T-helper 2 cell treated with Interferon-gamma antibody and Interleukin-4, amounts not matched to agents 5 μg/mL and 100 μg/mL, for 36 hours (primary cell): ENCODE data around the gene CFDP1.

Experiments used
- DNase-seq: peaks from one replicate; pipeline ENCODE4 v3.0.0; 2021; ENCODE audit warnings: low spot score
- H3K27ac Mint-ChIP-seq: one replicate; pipeline ENCODE4 v1.8.0; 2021; ENCODE audit warnings: mild to moderate bottlenecking, mixed read lengths
- H3K27me3 Mint-ChIP-seq: one replicate; pipeline ENCODE4 v1.8.0; 2021; ENCODE audit warnings: low read depth, mixed read lengths
- H3K36me3 Mint-ChIP-seq: one replicate; pipeline ENCODE4 v1.8.0; 2021; ENCODE audit warnings: low read depth, mixed read lengths
- H3K4me1 Mint-ChIP-seq: one replicate; pipeline ENCODE4 v1.8.0; 2021; ENCODE audit warnings: low read depth, mixed read lengths
- H3K4me3 Mint-ChIP-seq: one replicate; pipeline ENCODE4 v1.8.0; 2022; ENCODE audit warnings: mild to moderate bottlenecking, moderate library complexity, mixed read lengths
- H3K9me3 Mint-ChIP-seq: one replicate; pipeline ENCODE4 v1.8.0; 2021; ENCODE audit warnings: mixed read lengths

CFDP1 gene

DNA sequence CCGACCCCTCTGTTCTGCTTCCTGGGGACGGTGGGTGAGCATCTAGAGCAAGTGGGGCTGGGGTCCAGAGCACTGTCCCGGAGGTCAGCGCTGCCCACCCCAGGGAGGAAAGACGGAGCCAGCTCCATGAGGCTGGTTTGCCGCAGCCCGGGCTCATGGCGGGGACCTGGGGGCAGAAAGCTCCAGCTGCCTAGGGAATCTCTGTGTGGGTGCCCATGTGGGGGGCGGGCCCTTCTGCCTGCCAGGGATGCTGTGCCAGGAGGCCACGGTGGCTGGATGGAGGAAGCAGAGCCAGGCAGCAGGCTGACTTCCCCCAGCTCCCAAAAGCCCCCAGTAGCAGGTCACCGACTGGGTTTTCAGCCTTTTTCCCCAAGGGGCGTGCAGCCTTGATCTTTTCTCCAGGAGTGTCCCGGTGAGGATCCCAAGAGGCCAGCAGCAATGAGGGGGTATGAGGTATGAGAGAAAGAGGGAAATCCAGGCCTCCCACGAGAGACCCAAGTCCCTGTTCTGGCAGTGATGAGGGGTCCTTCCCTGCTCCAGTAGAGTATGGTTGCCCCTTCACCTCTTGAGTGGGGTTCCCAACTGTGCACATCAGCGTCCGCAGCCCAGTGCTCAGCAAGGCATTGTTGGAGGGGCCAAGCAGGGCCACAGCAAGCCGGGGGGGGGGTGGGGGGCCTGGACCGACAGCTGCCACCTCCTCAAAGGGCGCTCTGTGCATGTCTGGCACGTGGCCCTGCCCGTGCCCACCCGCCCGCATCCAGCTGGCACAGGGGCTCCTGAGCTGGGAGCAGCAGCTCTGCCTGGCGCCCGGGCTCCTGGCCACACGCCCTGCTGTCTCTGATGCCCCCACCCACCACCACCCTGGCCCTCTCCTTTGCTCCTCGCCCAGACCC lies 166.3 kb downstream of the CFDP1 start:
- Mint-ChIP-seq H3K36me3 (no peaks in the 10 kb centered on the region), H3K27me3 (peaks cover 39% of the 10 kb centered on the region), H3K27ac (no peak overlapping the region), H3K4me1 (no peaks in the 10 kb centered on the region), H3K9me3 (no peaks in the 10 kb centered on the region), H3K4me3 (peak overlapping the region; percentile 47)
- no peak for DNase-seq

DNA sequence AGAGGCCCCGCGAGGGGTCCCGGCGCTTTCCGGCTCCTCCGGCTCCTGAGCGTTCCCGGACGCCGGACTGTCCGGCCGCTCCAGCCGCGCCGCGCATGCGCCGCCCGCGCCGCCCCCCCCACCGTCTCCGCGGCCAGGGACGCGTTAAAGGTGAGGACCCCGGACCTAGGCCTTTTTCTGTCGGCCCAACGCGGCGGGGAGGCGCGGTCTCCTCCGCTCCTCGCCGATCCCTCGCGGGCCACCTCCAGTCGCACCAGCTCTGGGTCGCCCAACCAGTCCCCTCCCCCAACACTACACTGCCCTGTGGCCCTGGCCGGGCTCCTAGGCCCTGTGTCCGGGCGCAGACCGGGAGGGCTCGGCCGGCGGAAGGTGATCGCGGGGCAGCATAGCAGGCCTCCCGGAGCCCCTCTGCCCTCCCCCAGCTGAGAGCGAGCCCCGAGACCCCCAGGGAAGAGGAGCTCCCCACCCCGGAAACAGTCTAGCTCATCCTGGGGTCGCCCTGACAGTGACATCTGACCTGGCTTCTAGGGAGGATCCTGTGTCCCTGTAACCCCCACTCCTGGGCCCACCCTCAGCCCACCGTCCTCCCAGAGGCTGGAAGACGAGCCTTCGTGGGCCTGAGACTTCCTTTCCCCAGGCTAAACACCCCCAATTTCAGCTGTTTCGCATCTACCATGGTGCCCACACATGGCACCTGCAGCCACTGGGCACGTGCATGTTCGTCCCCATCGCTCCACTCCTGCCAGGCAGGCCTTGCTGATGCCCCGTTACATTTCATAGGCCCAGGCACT lies 167.2 kb downstream of the CFDP1 start:
- Mint-ChIP-seq H3K9me3 (no peaks in the 10 kb centered on the region), H3K36me3 (no peaks in the 10 kb centered on the region), H3K4me1 (no peaks in the 10 kb centered on the region), H3K27ac (no peak overlapping the region), H3K27me3 (peaks cover 35% of the 10 kb centered on the region), H3K4me3 (peak overlapping the region; percentile 47)
- DNase-seq, result no peak

DNA sequence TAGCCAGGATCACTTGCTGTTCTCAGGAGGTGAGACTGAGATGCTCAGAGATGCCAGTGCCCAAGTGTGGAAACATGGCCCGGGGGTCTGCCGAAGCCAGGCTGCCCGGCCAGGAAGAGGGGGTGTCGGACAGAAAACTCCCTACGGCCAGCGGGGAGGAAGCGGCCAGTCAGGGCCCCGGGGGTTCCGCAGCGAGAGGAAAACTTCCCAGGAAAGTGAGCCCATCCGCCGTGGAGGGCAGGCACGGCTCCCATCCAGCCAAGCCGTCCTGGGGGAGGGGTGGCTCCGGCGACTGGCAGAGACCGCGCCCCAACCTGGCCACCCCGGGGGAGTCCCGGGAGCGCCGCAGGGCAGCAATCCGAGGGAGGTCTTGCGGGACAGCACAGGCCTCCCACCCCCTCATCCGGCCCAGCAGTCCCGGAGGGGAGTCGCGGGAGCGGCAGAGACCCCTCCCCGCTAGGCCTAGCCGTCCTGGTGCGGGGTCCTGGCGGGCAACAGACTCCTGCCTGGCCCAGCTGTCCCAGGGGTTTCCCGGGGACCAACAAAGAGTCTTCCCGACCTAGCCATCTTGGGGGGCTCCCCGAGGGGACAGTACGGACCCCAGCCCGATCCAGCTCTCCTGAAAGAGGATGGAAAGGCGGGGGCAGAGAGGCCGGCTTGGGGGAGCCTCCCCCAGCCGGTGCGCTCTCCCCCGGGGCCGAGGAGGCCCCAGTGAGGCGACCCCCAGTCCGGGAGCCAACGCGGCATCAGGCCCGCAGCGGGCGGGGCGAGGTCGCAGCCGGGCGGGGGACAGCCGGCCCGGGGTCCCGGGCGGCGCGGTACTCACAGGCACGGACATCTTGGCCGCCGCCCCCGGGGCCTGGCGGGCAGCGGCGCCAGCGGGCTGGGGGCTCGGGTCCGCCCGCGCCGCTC lies 168.0 kb downstream of the CFDP1 start:
- Mint-ChIP-seq H3K36me3 (no peaks in the 10 kb centered on the region), H3K4me1 (no peaks in the 10 kb centered on the region), H3K27ac (no peak overlapping the region), H3K27me3 (peaks cover 39% of the 10 kb centered on the region), H3K4me3 (no peak overlapping the region), H3K9me3 (no peaks in the 10 kb centered on the region)
- DNase-seq, result no peak

DNA sequence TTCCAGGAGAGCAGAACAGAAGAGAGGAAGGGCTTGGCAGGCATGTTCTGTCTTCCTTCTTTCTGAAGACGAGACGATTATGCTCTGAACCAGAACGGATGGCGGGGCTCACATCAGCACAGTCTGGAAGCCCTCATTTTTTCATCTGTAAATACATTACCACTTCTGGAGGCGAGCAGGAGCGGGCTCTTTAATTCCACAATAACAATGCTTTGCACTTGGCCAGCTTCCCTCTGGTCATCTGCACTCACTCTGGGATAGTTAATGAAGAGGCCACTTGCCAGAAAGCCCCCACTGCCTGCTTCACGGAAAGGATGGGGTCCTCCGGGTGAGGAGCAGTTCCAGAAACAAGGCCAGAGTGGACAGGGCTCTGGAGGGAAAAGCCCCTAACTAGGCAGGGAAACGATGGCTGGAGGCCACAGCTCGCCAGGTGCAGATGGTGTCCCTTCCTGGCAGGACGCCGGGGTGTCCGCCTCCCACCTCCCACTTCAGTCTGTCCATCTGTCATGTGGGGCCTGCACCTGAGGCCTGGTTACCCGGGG lies 168.8 kb downstream of the CFDP1 start:
- no peak overlapping the region for H3K27ac Mint-ChIP-seq
- H3K36me3 Mint-ChIP-seq, result no peaks in the 10 kb centered on the region
- H3K4me3 Mint-ChIP-seq, result no peak overlapping the region
- no peaks in the 10 kb centered on the region for H3K4me1 Mint-ChIP-seq
- H3K27me3 Mint-ChIP-seq, result peaks cover 38% of the 10 kb centered on the region
- no peaks in the 10 kb centered on the region for H3K9me3 Mint-ChIP-seq
- DNase-seq, result no peak

DNA sequence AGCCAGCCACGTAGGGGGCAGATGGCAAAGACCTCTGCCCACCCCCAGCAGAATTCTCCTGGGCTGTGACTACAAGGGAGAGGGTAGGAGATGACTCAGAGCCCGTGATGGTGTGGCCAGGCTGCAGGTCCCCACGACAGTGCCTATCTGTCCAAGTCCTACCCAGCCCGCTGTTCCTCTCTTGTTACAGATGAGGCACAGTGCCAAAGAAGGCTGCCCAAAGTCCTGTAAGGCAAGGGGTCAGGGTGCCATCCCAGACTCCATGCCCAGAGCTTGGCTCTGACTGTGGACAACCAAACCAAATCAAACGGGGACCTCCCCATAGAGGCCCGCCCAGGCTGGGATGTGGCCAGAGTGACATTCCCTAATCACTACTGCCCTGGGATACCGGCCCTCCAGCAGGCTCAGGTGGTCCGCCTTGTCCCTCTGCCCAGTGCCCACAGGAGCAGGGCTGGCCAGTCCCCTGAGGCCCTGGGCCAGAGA lies 169.3 kb downstream of the CFDP1 start:
- H3K36me3 Mint-ChIP-seq, result no peaks in the 10 kb centered on the region
- H3K9me3 Mint-ChIP-seq, result no peaks in the 10 kb centered on the region
- H3K27ac Mint-ChIP-seq, result no peak overlapping the region
- no peak for DNase-seq
- peaks cover 39% of the 10 kb centered on the region for H3K27me3 Mint-ChIP-seq
- H3K4me3 Mint-ChIP-seq, result no peak overlapping the region
- H3K4me1 Mint-ChIP-seq, result no peaks in the 10 kb centered on the region

DNA sequence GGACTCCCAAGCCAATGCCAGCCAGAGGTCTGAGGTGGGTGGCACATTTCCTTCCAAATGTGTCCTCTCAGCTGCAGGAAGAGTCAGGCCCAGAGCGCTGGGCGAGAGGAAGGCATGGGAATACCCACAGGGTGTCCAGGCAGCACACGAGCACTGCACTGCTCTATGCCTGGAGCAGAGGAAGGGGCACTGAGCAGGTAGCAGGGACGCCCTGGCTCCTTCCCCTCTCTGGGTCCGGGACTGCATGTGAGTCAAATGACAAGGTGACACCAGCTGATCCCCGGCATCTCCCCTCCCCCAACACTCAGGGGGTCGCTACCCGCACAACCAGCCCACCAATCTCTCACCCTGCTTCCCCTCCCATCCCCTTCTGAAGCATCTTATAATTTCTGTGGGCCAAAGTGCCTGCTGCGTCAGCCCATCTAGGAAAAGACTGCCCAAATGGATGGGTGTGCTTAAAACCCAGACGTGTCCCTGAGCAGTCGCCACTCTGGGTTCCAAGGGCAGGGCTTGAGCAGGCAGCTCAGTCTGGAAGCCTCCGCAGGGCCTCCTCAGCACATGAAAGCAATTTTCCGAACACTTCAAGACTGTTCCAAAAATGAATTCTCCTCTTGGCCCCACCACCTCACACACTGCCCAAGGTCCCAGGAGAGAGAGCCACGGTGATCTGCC lies 169.9 kb downstream of the CFDP1 start:
- Mint-ChIP-seq H3K4me1 (no peaks in the 10 kb centered on the region), H3K4me3 (no peak overlapping the region), H3K27ac (no peak overlapping the region), H3K27me3 (peaks cover 39% of the 10 kb centered on the region), H3K9me3 (no peaks in the 10 kb centered on the region), H3K36me3 (no peaks in the 10 kb centered on the region)
- no peak for DNase-seq

DNA sequence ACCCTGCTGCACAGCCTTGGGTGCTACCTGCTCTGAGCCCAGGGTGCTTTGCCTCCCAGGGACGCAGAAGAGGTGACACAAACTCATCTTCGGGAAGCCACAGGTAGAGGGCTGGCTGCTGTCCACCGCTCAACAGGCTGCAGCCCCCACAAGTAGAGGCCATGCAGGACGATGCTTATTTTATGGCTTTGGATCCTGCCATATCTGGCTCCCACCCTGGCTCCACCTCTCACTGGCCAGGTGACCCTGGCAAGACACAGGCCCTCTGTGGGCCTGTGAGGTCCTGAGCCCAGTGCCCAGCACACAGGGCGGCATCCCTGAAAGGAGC lies 170.5 kb downstream of the CFDP1 start:
- Mint-ChIP-seq H3K27me3 (peaks cover 42% of the 10 kb centered on the region), H3K4me1 (no peaks in the 10 kb centered on the region), H3K4me3 (no peak overlapping the region), H3K9me3 (no peaks in the 10 kb centered on the region), H3K36me3 (no peaks in the 10 kb centered on the region), H3K27ac (no peak overlapping the region)
- DNase-seq, result no peak

DNA sequence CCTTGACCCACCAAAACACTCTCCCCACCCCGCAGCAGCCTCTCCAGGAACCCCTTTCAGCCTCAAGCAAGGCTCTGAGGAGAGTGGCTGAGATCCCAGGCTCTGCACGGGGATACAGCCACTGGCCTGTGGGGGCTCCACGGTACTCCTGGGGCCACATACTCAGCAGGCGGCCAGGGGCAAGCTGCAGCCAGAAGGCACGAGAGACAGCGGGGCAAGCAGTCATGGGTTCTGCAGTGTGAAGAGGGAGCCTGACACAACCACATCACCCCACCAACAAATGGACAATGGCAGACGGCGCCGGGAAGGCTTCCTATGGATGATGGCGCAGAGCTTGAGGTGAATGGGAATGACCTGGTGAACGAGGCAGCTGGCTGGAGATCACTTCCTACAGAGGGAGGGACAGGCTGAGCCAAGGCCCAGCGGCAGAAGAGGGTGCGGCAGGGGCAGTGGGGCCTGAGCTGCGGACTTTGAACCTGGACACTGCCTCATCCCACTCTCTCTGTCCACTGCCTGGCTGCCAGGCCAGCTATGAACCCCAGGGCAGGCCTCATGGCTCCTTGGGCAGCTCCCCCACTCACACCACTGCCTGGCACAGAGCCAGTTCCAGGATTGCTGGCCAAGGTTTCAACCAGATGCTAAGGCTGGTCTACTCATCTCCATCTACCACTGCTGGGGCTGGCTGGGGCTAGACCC lies 171.1 kb downstream of the CFDP1 start:
- H3K4me3 Mint-ChIP-seq, result no peak overlapping the region
- no peak overlapping the region for H3K27ac Mint-ChIP-seq
- H3K4me1 Mint-ChIP-seq, result no peaks in the 10 kb centered on the region
- H3K36me3 Mint-ChIP-seq, result no peaks in the 10 kb centered on the region
- DNase-seq, result no peak
- no peaks in the 10 kb centered on the region for H3K9me3 Mint-ChIP-seq
- H3K27me3 Mint-ChIP-seq, result peaks cover 40% of the 10 kb centered on the region

DNA sequence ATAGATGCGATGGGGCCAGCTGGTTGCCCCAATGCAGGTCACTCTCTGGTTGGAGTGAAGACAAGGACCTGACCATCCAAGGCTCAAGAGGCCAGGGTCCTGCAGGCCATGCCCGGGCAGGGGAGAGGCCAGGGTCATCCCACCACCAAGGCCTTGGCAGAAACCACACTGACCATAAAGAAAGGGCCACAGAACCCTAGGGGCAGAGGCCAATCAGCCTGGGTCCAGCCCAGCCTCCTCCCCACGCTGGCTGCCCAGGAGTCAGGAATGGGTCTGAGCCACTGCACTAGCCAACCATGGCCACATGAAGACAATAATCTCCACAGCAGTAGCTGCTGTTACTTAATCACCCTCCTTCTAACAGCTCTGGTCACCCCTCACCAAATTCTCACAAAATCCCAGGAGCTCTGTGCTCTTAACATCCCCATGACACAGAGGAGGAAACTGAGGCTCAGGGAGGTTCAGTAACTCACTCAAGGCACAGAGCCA lies 171.7 kb downstream of the CFDP1 start:
- no peaks in the 10 kb centered on the region for H3K36me3 Mint-ChIP-seq
- no peak overlapping the region for H3K27ac Mint-ChIP-seq
- H3K4me3 Mint-ChIP-seq, result no peak overlapping the region
- DNase-seq, result no peak
- no peaks in the 10 kb centered on the region for H3K9me3 Mint-ChIP-seq
- peaks cover 40% of the 10 kb centered on the region for H3K27me3 Mint-ChIP-seq
- no peaks in the 10 kb centered on the region for H3K4me1 Mint-ChIP-seq

DNA sequence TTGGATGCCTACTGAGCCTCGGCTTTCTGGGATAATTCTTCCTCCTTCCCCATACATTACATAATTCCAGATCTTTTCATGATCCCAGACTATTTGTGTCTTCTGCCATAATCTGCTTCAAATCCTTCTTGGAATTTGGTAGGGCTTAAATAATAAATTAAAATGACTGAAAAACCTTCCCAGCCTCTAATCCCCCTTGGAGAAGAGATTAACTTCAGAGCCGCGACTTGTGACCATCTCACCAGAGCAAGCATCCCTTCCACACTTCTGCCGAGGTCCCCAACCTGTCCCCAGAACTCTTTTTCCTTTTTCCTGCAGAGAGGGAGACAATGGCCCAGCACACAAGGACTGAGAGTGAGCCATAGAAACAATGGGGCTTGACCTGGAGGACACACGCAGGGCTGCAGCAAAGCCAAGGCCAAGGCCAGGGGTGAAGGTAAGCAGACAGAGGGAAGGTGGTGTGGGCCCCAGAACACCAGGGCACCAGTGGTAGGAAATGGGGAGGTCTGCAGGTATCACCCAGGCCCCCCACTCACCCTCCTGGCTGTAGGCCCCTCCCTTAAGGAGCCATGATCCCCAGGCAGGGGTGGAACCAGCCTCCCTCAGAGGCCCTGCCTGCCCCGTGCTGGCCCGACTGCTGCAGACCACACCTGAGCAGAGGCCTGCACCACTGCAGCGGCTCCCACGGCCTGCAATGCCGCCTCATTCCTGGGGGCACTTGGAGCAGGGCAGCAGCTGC lies 172.3 kb downstream of the CFDP1 start:
- no peak for DNase-seq
- Mint-ChIP-seq H3K4me1 (no peaks in the 10 kb centered on the region), H3K27me3 (peaks cover 35% of the 10 kb centered on the region), H3K27ac (no peak overlapping the region), H3K4me3 (no peak overlapping the region), H3K9me3 (no peaks in the 10 kb centered on the region), H3K36me3 (no peaks in the 10 kb centered on the region)

DNA sequence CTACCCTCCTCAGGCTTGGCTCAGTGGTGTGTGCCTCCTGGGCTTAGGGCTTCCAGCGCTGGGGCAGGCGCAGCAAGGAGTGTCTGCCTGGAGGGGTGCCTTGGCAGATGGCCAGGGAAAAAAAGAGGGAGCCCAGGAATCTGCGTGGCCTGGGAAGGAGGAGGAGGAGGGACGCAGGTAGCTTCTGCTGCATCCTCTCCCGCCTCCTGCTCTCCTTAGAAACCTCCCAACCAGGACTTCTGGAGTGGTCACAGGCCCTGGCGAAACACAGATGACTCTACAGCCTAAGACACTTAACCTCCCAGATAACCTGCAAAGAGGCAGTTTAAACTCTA lies 174.5 kb downstream of the CFDP1 start:
- Mint-ChIP-seq H3K4me1 (no peaks in the 10 kb centered on the region), H3K4me3 (no peak overlapping the region), H3K9me3 (no peaks in the 10 kb centered on the region), H3K27me3 (peaks cover 34% of the 10 kb centered on the region), H3K36me3 (no peaks in the 10 kb centered on the region), H3K27ac (no peak overlapping the region)
- DNase-seq, result no peak
